K562 (cell line): ENCODE measurements around the gene OGFR. TPM values are rescaled to one million over a fixed set of nuclear protein-coding genes. Genes with fewer than 3 reads are reported as not detected.

Experiments
- ATAC-seq: fragments of 200-7000 bp; cut with Tn5 transposase; 3 replicates; pipeline ENCODE4 v1.9.1; 2020; ENCODE audit warnings: moderate library complexity
- BruUV-seq: library from RNA; stranded (reverse); fragments of 400-500 nt; replicated peaks from 2 replicates; lab custom pipeline; 2021; lab: Mats Ljungman, UMichigan
- CTCF ChIA-PET: fragments of 300-600 bp; formaldehyde crosslinking; extraction: SDS; loops from one replicate; lab custom pipeline; 2021; ENCODE audit warnings: low intra/inter-chr PET ratio; lab: Yijun Ruan, JAX
- POLR2A ChIA-PET: fragments of 300-600, 350-650 bp; sonication (Branson Sonifier 250); formaldehyde crosslinking; extraction: SDS; loops from one replicate; lab custom pipeline; 2021; ENCODE audit warnings: antibody characterized with exemption, inconsistent platforms; lab: Yijun Ruan, JAX
- DNase-seq, 4 experiments: peaks; one replicate each; pipeline versions ENCODE4 v3.0.0 to v3.0.0-alpha.2; 2011 to 2018; ENCODE audit warnings: low spot score in 3 of 4, mixed read lengths in 3 of 4; ENCODE audit errors: extremely low read depth in 1 of 4
- FAIRE-seq: peaks from 2 replicates; lab custom pipeline; 2011; peaks lifted over from hg19 to GRCh38; lab: Jason Lieb, UNC
- H2AFZ ChIP-seq: 2 replicates; pipeline ENCODE4 v1.6.0; 2011; ENCODE audit warnings: low read depth, low read length, control low read depth, inconsistent platforms
- H3K27ac ChIP-seq: fragments of 200-600 bp; 3 replicates; pipeline ENCODE4 v1.8.0; 2011; ENCODE audit warnings: low read depth, mild to moderate bottlenecking, control low read depth, inconsistent platforms, low read length, moderate library complexity, mixed read lengths; ENCODE audit errors: extremely low read depth
- H3K27me3 ChIP-seq, 2 experiments: fragments of 300-600 bp in 1 of 2; 2 replicates in 1 of 2; 3 replicates in 1 of 2; pipeline versions ENCODE4 v1.6.0 to v1.8.0; 2011; ENCODE audit warnings: inconsistent platforms in 2 of 2, low read length in 2 of 2, mild to moderate bottlenecking in 1 of 2, mixed read lengths in 1 of 2, moderate library complexity in 1 of 2; ENCODE audit not compliant: control insufficient read depth in 2 of 2, insufficient read depth in 2 of 2
- H3K36me3 ChIP-seq: fragments of 300-600 bp; 3 replicates; pipeline ENCODE4 v1.8.0; 2011; ENCODE audit warnings: mild to moderate bottlenecking, low read length, inconsistent platforms; ENCODE audit not compliant: control insufficient read depth, insufficient read depth
- H3K4me1 ChIP-seq, 2 experiments: fragments of 200-600 bp in 1 of 2; replicated peaks in 1 of 2; 2 replicates in 1 of 2; 3 replicates in 1 of 2; pipeline versions ENCODE4 v1.5.1 to v1.8.0; 2011; ENCODE audit warnings: inconsistent platforms in 2 of 2, low read length in 2 of 2, mild to moderate bottlenecking in 1 of 2, mixed read lengths in 1 of 2, moderate library complexity in 1 of 2; ENCODE audit not compliant: control insufficient read depth in 2 of 2, insufficient read depth in 2 of 2
- H3K4me2 ChIP-seq: 2 replicates; pipeline ENCODE4 v1.6.1; 2011; ENCODE audit warnings: low read length, control low read depth, inconsistent platforms, mixed read lengths; ENCODE audit not compliant: insufficient read depth
- H3K4me3 ChIP-seq: fragments of 200-600 bp; sonication (generic), shearing (Covaris generic); 2 replicates; pipeline ENCODE4 v1.5.1; 2016; ENCODE audit warnings: control low read depth, inconsistent platforms
- H3K79me2 ChIP-seq: fragments of 200-600 bp; 3 replicates; pipeline ENCODE4 v1.8.0; 2011; ENCODE audit warnings: low read length, inconsistent platforms; ENCODE audit not compliant: control insufficient read depth, insufficient read depth
- H3K9ac ChIP-seq, 2 experiments: 2 replicates each; pipeline versions ENCODE4 v1.6.0 to v1.6.1; 2011; ENCODE audit warnings: low read depth in 2 of 2, low read length in 2 of 2, control low read depth in 1 of 2, inconsistent platforms in 1 of 2, mild to moderate bottlenecking in 1 of 2, mixed read lengths in 1 of 2; ENCODE audit not compliant: insufficient read depth in 1 of 2
- H3K9me1 ChIP-seq: one replicate; pipeline ENCODE4 v1.6.0; 2011; ENCODE audit warnings: inconsistent platforms, mild to moderate bottlenecking, low read length, moderate library complexity; ENCODE audit not compliant: control insufficient read depth, insufficient read depth
- H3K9me3 ChIP-seq: replicated peaks from 2 replicates; pipeline ENCODE4 v1.5.1; 2011; ENCODE audit warnings: low read depth, low read length, inconsistent platforms; ENCODE audit not compliant: control insufficient read depth, insufficient read depth
- H4K20me1 ChIP-seq: replicated peaks from 2 replicates; pipeline ENCODE4 v1.6.1; 2011; ENCODE audit warnings: low read length, inconsistent platforms, mixed read lengths; ENCODE audit not compliant: control insufficient read depth, insufficient read depth
- ASH1L ChIP-seq: fragments of 450-650 bp; IDR thresholded peaks from 2 replicates; pipeline ENCODE4 v1.6.1; 2018; ENCODE audit warnings: borderline replicate concordance, mild to moderate bottlenecking, low read depth; ENCODE audit not compliant: partially characterized antibody
- E2F6 ChIP-seq, 2 experiments: IDR thresholded peaks; 2 replicates each; pipeline ENCODE4 v1.6.1; 2011; ENCODE audit warnings: borderline replicate concordance in 1 of 2, control low read depth in 1 of 2, low read depth in 1 of 2, low read length in 1 of 2, mild to moderate bottlenecking in 1 of 2, mixed read lengths in 1 of 2, moderate library complexity in 1 of 2; ENCODE audit not compliant: insufficient read depth in 1 of 2, insufficient read length in 1 of 2, poor library complexity in 1 of 2, severe bottlenecking in 1 of 2; ENCODE audit errors: extremely low read depth in 1 of 2
- ELF4 ChIP-seq: fragments of 450-650 bp; formaldehyde crosslinking; IDR thresholded peaks from 2 replicates; pipeline ENCODE4 v1.4.0; 2022; ENCODE audit warnings: missing genetic modification characterization
- KLF13 ChIP-seq: fragments of 450-650 bp; IDR thresholded peaks from 2 replicates; pipeline ENCODE4 v1.6.1; 2016; ENCODE audit warnings: missing genetic modification characterization, low read depth, mild to moderate bottlenecking, missing compliant biosample characterization, moderate library complexity, borderline replicate concordance
- MYC ChIP-seq, 2 experiments: fragments of 250-450 bp in 1 of 2; sonication (Bioruptor Pico) in 1 of 2; IDR thresholded peaks; 2 replicates each; pipeline versions ENCODE4 v1.5.1 to v1.6.1; 2012 to 2021; ENCODE audit warnings: low read depth in 2 of 2, borderline replicate concordance in 1 of 2, improper control_type of control experiment in 1 of 2, low read length in 1 of 2, mild to moderate bottlenecking in 1 of 2, moderate library complexity in 1 of 2
- NCOA2 ChIP-seq, 2 experiments: fragments of 450-650 bp; IDR thresholded peaks; 2 replicates each; pipeline ENCODE4 v1.6.1; 2018; ENCODE audit warnings: mild to moderate bottlenecking in 2 of 2, moderate library complexity in 1 of 2; ENCODE audit not compliant: partially characterized antibody in 2 of 2
- PHF21A ChIP-seq: fragments of 450-650 bp; IDR thresholded peaks from 2 replicates; pipeline ENCODE4 v1.6.1; 2017; ENCODE audit warnings: low read depth, borderline replicate concordance
- PTTG1 ChIP-seq: fragments of 450-650 bp; IDR thresholded peaks from 2 replicates; pipeline ENCODE4 v1.6.1; 2016; ENCODE audit warnings: low read depth, mild to moderate bottlenecking, missing genetic modification characterization, missing compliant biosample characterization
- SLC30A9 ChIP-seq: fragments of 250-450 bp; sonication (Bioruptor Pico); IDR thresholded peaks from 2 replicates; pipeline ENCODE4 v1.8.0; 2022; ENCODE audit warnings: mild to moderate bottlenecking, moderate library complexity
- TAF1 ChIP-seq: IDR thresholded peaks from 2 replicates; pipeline ENCODE4 v1.6.1; 2011; ENCODE audit warnings: mild to moderate bottlenecking, low read length, moderate library complexity; ENCODE audit not compliant: insufficient read depth, control insufficient read depth, severe bottlenecking; ENCODE audit errors: extremely low read depth
- THRB ChIP-seq: fragments of 450-650 bp; formaldehyde crosslinking; conservative IDR thresholded peaks from 2 replicates; pipeline ENCODE4 v1.4.0; 2022; ENCODE audit warnings: mild to moderate bottlenecking, missing genetic modification characterization
- TRIM24 ChIP-seq, 2 experiments: fragments of 450-650 bp; IDR thresholded peaks; 2 replicates each; pipeline ENCODE4 v1.6.1; 2016
- WGBS: fragments of 100-300 bp; shearing (Covaris generic); methylation state at CpG from one replicate; pipeline ENCODE4 v1.1.6; 2016; ENCODE audit warnings: low coverage, mixed read lengths; ENCODE audit not compliant: insufficient coverage; ENCODE audit errors: missing lambda C conversion rate; 5-methylcytosine and 5-hydroxymethylcytosine counted together
- in situ Hi-C: fragments of 300-500 bp; cut with MboI; formaldehyde crosslinking; loops from 4 replicates; pipeline ENCODE4 v1.15.0; 2018; ENCODE audit warnings: inconsistent platforms, mixed read lengths
- intact Hi-C: fragments of 100-400 bp; cut with micrococcal nuclease; formaldehyde crosslinking; loops from 2 replicates; pipeline ENCODE4 v1.14.2; 2022
- polyA plus RNA-seq, 8 experiments: library from polyadenylated mRNA; depleted of rRNA in 4 of 8; stranded (reverse) in 5 of 8; unstranded in 3 of 8; fragments of >200 nt; fragmentation: Nextera tagmentation in 2 of 8; fragmentation: Illumina TruSeq in 1 of 8; extraction: Ambion mirVana in 2 of 8; extraction: Trizol in 1 of 8; gene quantifications; 2 replicates each; pipeline versions ENCODE4 v1.2.1 to v1.2.3, GENCODE V29; 2011 to 2014; ENCODE audit warnings: inconsistent platforms in 1 of 8, missing spikeins in 1 of 8
- total RNA-seq, 7 experiments: library from RNA; depleted of rRNA in 6 of 7; stranded (reverse); fragments of >200 nt in 6 of 7; fragmentation: Illumina TruSeq in 2 of 7; extraction: Trizol in 2 of 7; gene quantifications; 2 replicates each; pipeline versions ENCODE4 v1.2.1 to v1.2.3, GENCODE V29; 2011 to 2021; ENCODE audit warnings: low replicate concordance in 1 of 7
- TF ChIP-seq, protein P1 (sequence below): sonication (generic); formaldehyde crosslinking; IDR thresholded peaks from 2 replicates; pipeline ENCODE4 v1.8.0; 2022; ENCODE audit warnings: missing genetic modification reagents, mild to moderate bottlenecking, borderline replicate concordance
- TF ChIP-seq, protein P2 (sequence below): fragments of 450-650 bp; formaldehyde crosslinking; IDR thresholded peaks from 2 replicates; pipeline ENCODE4 v1.4.0; 2020; ENCODE audit warnings: mild to moderate bottlenecking, mixed read lengths

Gene OGFR
- total and polyA plus RNA-seq, 9 of the 15 experiments (the other 6 are each of a cell fraction or from before 2014, with no cell fraction given) = 0.39 to 56.3 (median 17.5) TPM

GRCh38 chr20:62754991-62755356 lies 49.7 kb upstream of the OGFR start:
- FAIRE-seq (no peak), ATAC-seq (no peak), DNase-seq (no peak)
- CTCF ChIA-PET = no interaction called here
- BruUV-seq = no TSS peak
- no peaks in the 10 kb centered on the region for H3K79me2 ChIP-seq
- no peak overlapping the region for H3K4me2 ChIP-seq
- H3K27me3 ChIP-seq = peaks cover 7 to 21% of the 10 kb centered on the region in 2 experiments; a peak in 4 of 5 replicates
- H3K9me1 ChIP-seq = peaks cover 3% of the 10 kb centered on the region
- H3K36me3 ChIP-seq = no peaks in the 10 kb centered on the region
- in situ Hi-C loops (no loop called here), intact Hi-C loops (no loop called here)
- no peaks in the 10 kb centered on the region for H3K9me3 ChIP-seq
- no peak overlapping the region for H3K9ac ChIP-seq
- H3K4me1 ChIP-seq = peaks cover 6 to 38% of the 10 kb centered on the region in 2 experiments; a peak in 4 of 5 replicates
- no peak overlapping the region for H3K27ac ChIP-seq
- WGBS = 18% methylated on average over 1 of the region's 1 CpG
- no peak overlapping the region for H3K4me3 ChIP-seq
- H4K20me1 ChIP-seq = peaks cover 10% of the 10 kb centered on the region
- no peak overlapping the region for H2AFZ ChIP-seq
- POLR2A ChIA-PET = interaction anchor here (0.6 to 0.9 kb wide), 2 partner anchors 10 to 177 kb away, joined by 3 read pairs; no protein-coding TSS in a partner anchor
- TF ChIP-seq NCOA2 (IDR thresholded peaks at IDR 0.05; ENCODE audit: partially characterized antibody in 2 of 2) = no peak
- TF ChIP-seq SLC30A9 (CRISPR knock-in tag) = no peak
- TF ChIP-seq ASH1L = no peak
- TF ChIP-seq E2F6 (IDR thresholded peaks at IDR 0.05; ENCODE audit: borderline replicate concordance in 1 of 2, extremely low read depth in 1 of 2, insufficient read depth in 1 of 2, insufficient read length in 1 of 2, low read depth in 1 of 2, low read length in 1 of 2, poor library complexity in 1 of 2, severe bottlenecking in 1 of 2) = no peak
- TF ChIP-seq MYC (IDR thresholded peaks at IDR 0.05; ENCODE audit: low read depth, low read length) = no peak
- no peak for TF ChIP-seq MYC (CRISPR knock-in tag; IDR thresholded peaks at IDR 0.05; ENCODE audit: borderline replicate concordance, low read depth)
- no peak for TF ChIP-seq THRB (CRISPR knock-in tag)
- TF ChIP-seq, protein P1, sequence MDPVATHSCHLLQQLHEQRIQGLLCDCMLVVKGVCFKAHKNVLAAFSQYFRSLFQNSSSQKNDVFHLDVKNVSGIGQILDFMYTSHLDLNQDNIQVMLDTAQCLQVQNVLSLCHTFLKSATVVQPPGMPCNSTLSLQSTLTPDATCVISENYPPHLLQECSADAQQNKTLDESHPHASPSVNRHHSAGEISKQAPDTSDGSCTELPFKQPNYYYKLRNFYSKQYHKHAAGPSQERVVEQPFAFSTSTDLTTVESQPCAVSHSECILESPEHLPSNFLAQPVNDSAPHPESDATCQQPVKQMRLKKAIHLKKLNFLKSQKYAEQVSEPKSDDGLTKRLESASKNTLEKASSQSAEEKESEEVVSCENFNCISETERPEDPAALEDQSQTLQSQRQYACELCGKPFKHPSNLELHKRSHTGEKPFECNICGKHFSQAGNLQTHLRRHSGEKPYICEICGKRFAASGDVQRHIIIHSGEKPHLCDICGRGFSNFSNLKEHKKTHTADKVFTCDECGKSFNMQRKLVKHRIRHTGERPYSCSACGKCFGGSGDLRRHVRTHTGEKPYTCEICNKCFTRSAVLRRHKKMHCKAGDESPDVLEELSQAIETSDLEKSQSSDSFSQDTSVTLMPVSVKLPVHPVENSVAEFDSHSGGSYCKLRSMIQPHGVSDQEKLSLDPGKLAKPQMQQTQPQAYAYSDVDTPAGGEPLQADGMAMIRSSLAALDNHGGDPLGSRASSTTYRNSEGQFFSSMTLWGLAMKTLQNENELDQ = no peak
- TF ChIP-seq PHF21A = no peak
- no peak for TF ChIP-seq PTTG1
- no peak for TF ChIP-seq TAF1
- no peak for TF ChIP-seq KLF13 (tag)
- TF ChIP-seq, protein P2, sequence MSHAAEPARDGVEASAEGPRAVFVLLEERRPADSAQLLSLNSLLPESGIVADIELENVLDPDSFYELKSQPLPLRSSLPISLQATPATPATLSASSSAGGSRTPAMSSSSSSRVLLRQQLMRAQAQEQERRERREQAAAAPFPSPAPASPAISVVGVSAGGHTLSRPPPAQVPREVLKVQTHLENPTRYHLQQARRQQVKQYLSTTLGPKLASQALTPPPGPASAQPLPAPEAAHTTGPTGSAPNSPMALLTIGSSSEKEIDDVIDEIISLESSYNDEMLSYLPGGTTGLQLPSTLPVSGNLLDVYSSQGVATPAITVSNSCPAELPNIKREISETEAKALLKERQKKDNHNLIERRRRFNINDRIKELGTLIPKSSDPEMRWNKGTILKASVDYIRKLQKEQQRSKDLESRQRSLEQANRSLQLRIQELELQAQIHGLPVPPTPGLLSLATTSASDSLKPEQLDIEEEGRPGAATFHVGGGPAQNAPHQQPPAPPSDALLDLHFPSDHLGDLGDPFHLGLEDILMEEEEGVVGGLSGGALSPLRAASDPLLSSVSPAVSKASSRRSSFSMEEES (CRISPR knock-in tag) = no peak
- TF ChIP-seq ELF4 = no peak
- no peak for TF ChIP-seq TRIM24 (IDR thresholded peaks at IDR 0.05)
